ENCODE results near the gene GLRA2. TPM values are rescaled to one million over a fixed set of nuclear protein-coding genes. Genes with fewer than 3 reads are reported as not detected.
"Not testable (repeated sequence)": the region's sequence is repeated elsewhere in the genome, so short reads cannot be mapped to it uniquely, and the experiment has no call there.

Gene GLRA2
- total RNA-seq, 4 donors from 2014 or later: not detected

GRCh38 chrX:14673764-14674163 is 144.4 kb downstream of the GLRA2 start:
- WGBS, 2 donors: 33 to 40% methylated on average over 3 to 4 of the region's 4 CpGs
- Histone ChIP-seq H3K36me3 (no peaks in the 10 kb centered on the region), H3K4me3 (no peak overlapping the region), H3K27me3 (no peaks in the 10 kb centered on the region), H3K4me1 (no peaks in the 10 kb centered on the region), H3K27ac (no peak overlapping the region), H3K9me3 (no peaks in the 10 kb centered on the region)
- TF ChIP-seq CTCF (IDR thresholded peaks at IDR 0.05) (no peak), POLR2A (IDR thresholded peaks at IDR 0.05) (no peak)
- no peak for DNase-seq
- intact Hi-C loops (cut with DNase I): no loop called here

- no peaks in the 10 kb centered on the region for H3K9me3 ChIP-seq
- TF ChIP-seq CTCF (IDR thresholded peaks at IDR 0.05) (no peak), POLR2A (IDR thresholded peaks at IDR 0.05) (no peak)
- H3K36me3 ChIP-seq: no peaks in the 10 kb centered on the region
- intact Hi-C loops (cut with DNase I): no loop called here
- H3K27me3 ChIP-seq: no peaks in the 10 kb centered on the region
- H3K4me3 ChIP-seq: no peak overlapping the region
- H3K4me1 ChIP-seq: no peaks in the 10 kb centered on the region
- 41 to 69% methylated on average over 1 of the region's 1 CpG for WGBS, 2 donors
- DNase-seq: no peak
- no peak overlapping the region for H3K27ac ChIP-seq
Observed at GRCh38 chrX:14675500-14675899, 146.2 kb downstream of the GLRA2 start.

- H3K9me3 ChIP-seq: no peaks in the 10 kb centered on the region
- H3K4me1 ChIP-seq: no peaks in the 10 kb centered on the region
- 100% methylated on average over 1 of the region's 1 CpG for WGBS, 2 donors
- no peaks in the 10 kb centered on the region for H3K27me3 ChIP-seq
- no peak for DNase-seq
- intact Hi-C loops (cut with DNase I): no loop called here
- TF ChIP-seq CTCF (IDR thresholded peaks at IDR 0.05) (no peak), POLR2A (IDR thresholded peaks at IDR 0.05) (no peak)
- H3K4me3 ChIP-seq: no peak overlapping the region
- H3K27ac ChIP-seq: no peak overlapping the region
- no peaks in the 10 kb centered on the region for H3K36me3 ChIP-seq
Observed at GRCh38 chrX:14676431-14676830, 147.1 kb downstream of the GLRA2 start.

- H3K27ac ChIP-seq; H3K27me3 ChIP-seq; H3K4me3 ChIP-seq; DNase-seq; H3K9me3 ChIP-seq; intact Hi-C loops (cut with DNase I); H3K36me3 ChIP-seq; H3K4me1 ChIP-seq: not testable (repeated sequence)
- no CpG with 5 or more reads among the region's 10 CpGs for WGBS, 2 donors
Observed at GRCh38 chrX:14688331-14688730, 159.0 kb downstream of the GLRA2 start.

- no peak overlapping the region for H3K4me3 ChIP-seq
- intact Hi-C loops (cut with DNase I): no loop called here
- H3K27ac ChIP-seq: no peak overlapping the region
- H3K9me3 ChIP-seq: no peaks in the 10 kb centered on the region
- no peak for DNase-seq
- TF ChIP-seq POLR2A (IDR thresholded peaks at IDR 0.05) (no peak), CTCF (IDR thresholded peaks at IDR 0.05) (no peak)
- 61 to 84% methylated on average over 5 to 8 of the region's 8 CpGs for WGBS, 2 donors
- no peaks in the 10 kb centered on the region for H3K36me3 ChIP-seq
- H3K4me1 ChIP-seq: no peaks in the 10 kb centered on the region
- no peaks in the 10 kb centered on the region for H3K27me3 ChIP-seq
Observed at GRCh38 chrX:14690553-14690952, 161.2 kb downstream of the GLRA2 start.

- Histone ChIP-seq H3K4me3 (no peak overlapping the region), H3K27me3 (no peaks in the 10 kb centered on the region), H3K9me3 (no peaks in the 10 kb centered on the region), H3K36me3 (no peaks in the 10 kb centered on the region), H3K4me1 (no peaks in the 10 kb centered on the region), H3K27ac (no peak overlapping the region)
- intact Hi-C loops (cut with DNase I): no loop called here
- 52 to 56% methylated on average over 2 of the region's 2 CpGs for WGBS, 2 donors
- no peak for DNase-seq
- TF ChIP-seq POLR2A (IDR thresholded peaks at IDR 0.05): no peak
- no peak for TF ChIP-seq CTCF (IDR thresholded peaks at IDR 0.05)
Observed at GRCh38 chrX:14694611-14695010, 165.3 kb downstream of the GLRA2 start.

All from esophagus squamous epithelium (tissue), 5 donors.